OCI-LY1 (cell line): Measurements from ENCODE around the gene PIGV.
A peak's percentile ranks its signal among the peaks of the same experiment; 100 is the strongest.

ENCODE experiments used
- H2AFZ ChIP-seq: fragments of 200-600 bp; sonication (generic), shearing (Covaris generic); 2 replicates; pipeline ENCODE4 v1.6.0; 2014; ENCODE audit warnings: antibody characterized with exemption, mild to moderate bottlenecking, low read length
- H3F3A ChIP-seq: fragments of 200-600 bp; sonication (generic), shearing (Covaris generic); 2 replicates; pipeline ENCODE4 v1.6.0; 2014; ENCODE audit warnings: mild to moderate bottlenecking, antibody characterized with exemption, low read length, moderate library complexity; ENCODE audit not compliant: insufficient read depth
- H3K27ac ChIP-seq: fragments of 200-600 bp; sonication (generic); 2 replicates; pipeline ENCODE4 v1.5.1; 2014; ENCODE audit warnings: low read length, mixed run types, mild to moderate bottlenecking, low read depth; ENCODE audit not compliant: poor library complexity, severe bottlenecking
- H3K27me3 ChIP-seq: fragments of 200-600 bp; sonication (generic); 2 replicates; pipeline ENCODE4 v1.6.0; 2014; ENCODE audit warnings: antibody characterized with exemption, mild to moderate bottlenecking, low read length, moderate library complexity; ENCODE audit not compliant: insufficient read depth
- H3K36me3 ChIP-seq: fragments of 200-600 bp; sonication (generic); 2 replicates; pipeline ENCODE4 v1.6.1; 2014; ENCODE audit warnings: mild to moderate bottlenecking, antibody characterized with exemption, low read length, moderate library complexity, mixed read lengths; ENCODE audit not compliant: insufficient read depth
- H3K4me1 ChIP-seq: fragments of 200-600 bp; sonication (generic); 2 replicates; pipeline ENCODE4 v1.5.1; 2014; ENCODE audit warnings: mild to moderate bottlenecking, low read length, moderate library complexity; ENCODE audit not compliant: insufficient read depth, severe bottlenecking
- H3K4me2 ChIP-seq: fragments of 200-600 bp; sonication (generic), shearing (Covaris generic); 2 replicates; pipeline ENCODE4 v1.6.1; 2014; ENCODE audit warnings: low read length
- H3K4me3 ChIP-seq: fragments of 200-600 bp; sonication (generic); 2 replicates; pipeline ENCODE4 v1.5.1; 2014; ENCODE audit warnings: low read length, low read depth, mild to moderate bottlenecking, mixed read lengths; ENCODE audit not compliant: poor library complexity, severe bottlenecking
- H3K79me2 ChIP-seq: fragments of 200-600 bp; shearing (Covaris generic); 2 replicates; pipeline ENCODE4 v1.6.1; 2016; ENCODE audit warnings: mixed run types, low read length, mixed read lengths; ENCODE audit not compliant: insufficient read depth
- H3K9ac ChIP-seq: fragments of 200-600 bp; sonication (generic), shearing (Covaris generic); 2 replicates; pipeline ENCODE4 v1.6.1; 2014; ENCODE audit warnings: mild to moderate bottlenecking, low read length, mixed read lengths
- H3K9me2 ChIP-seq: fragments of 200-600 bp; sonication (generic), shearing (Covaris generic); 2 replicates; pipeline ENCODE4 v1.6.1; 2014; ENCODE audit warnings: low read depth, mild to moderate bottlenecking, low read length, mixed read lengths
- H3K9me3 ChIP-seq: fragments of 200-600 bp; shearing (Covaris generic); 2 replicates; pipeline ENCODE4 v1.6.1; 2014; ENCODE audit warnings: low read length, mixed read lengths
- H4K20me1 ChIP-seq: fragments of 200-600 bp; sonication (generic), shearing (Covaris generic); 2 replicates; pipeline ENCODE4 v1.6.0; 2016; ENCODE audit warnings: mild to moderate bottlenecking, low read length; ENCODE audit not compliant: insufficient read depth
- EZH2 ChIP-seq: fragments of 200-600 bp; sonication (generic), shearing (Covaris generic); IDR thresholded peaks from 2 replicates; pipeline ENCODE4 v1.8.0; 2017; ENCODE audit warnings: borderline replicate concordance, mixed run types, mild to moderate bottlenecking, antibody characterized with exemption, low read length, moderate library complexity, mixed read lengths
- TF ChIP-seq, protein P1 (sequence below): fragments of 200-600 bp; sonication (generic), shearing (Covaris generic); IDR thresholded peaks from 2 replicates; pipeline ENCODE4 v1.5.1; 2017; ENCODE audit warnings: mild to moderate bottlenecking, antibody characterized with exemption, low read length, moderate library complexity, mixed read lengths

PIGV gene

DNA sequence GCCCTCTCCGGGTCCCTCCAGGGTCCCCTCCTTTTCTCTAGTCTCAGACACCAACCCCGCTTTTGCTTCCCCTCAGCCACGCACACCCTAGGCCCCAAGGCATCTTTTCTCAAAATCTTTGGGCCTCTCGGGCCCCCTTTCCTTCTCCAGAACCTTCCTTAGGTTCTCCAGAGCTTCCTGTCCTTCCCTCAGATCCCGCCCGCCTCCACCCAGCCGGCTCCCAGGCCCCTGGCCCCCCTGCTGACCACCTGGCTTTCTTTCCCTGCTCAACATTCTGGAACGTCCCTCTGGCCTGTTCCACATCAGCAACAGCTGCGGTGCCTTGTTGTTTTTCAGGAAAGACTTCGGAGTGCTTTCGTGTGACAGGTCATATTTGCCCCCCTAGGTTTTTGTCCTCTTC is 39.9 kb downstream of the PIGV start:
- Histone ChIP-seq H3K27me3 (no peaks in the 10 kb centered on the region), H3K36me3 (peaks cover 9% of the 10 kb centered on the region; the same call in 1 of the 2 replicates), H3K4me2 (peak overlapping the region; percentile 96), H3K9me2 (no peaks in the 10 kb centered on the region), H3F3A (no peaks in the 10 kb centered on the region), H2AFZ (no peak overlapping the region), H4K20me1 (no peaks in the 10 kb centered on the region), H3K79me2 (no peaks in the 10 kb centered on the region), H3K27ac (no peak overlapping the region), H3K4me1 (peaks cover 29% of the 10 kb centered on the region), H3K9me3 (no peaks in the 10 kb centered on the region), H3K9ac (peak overlapping the region; percentile 81), H3K4me3 (peak overlapping the region; percentile 75)
- TF ChIP-seq EZH2, result no peak
- TF ChIP-seq, protein P1, sequence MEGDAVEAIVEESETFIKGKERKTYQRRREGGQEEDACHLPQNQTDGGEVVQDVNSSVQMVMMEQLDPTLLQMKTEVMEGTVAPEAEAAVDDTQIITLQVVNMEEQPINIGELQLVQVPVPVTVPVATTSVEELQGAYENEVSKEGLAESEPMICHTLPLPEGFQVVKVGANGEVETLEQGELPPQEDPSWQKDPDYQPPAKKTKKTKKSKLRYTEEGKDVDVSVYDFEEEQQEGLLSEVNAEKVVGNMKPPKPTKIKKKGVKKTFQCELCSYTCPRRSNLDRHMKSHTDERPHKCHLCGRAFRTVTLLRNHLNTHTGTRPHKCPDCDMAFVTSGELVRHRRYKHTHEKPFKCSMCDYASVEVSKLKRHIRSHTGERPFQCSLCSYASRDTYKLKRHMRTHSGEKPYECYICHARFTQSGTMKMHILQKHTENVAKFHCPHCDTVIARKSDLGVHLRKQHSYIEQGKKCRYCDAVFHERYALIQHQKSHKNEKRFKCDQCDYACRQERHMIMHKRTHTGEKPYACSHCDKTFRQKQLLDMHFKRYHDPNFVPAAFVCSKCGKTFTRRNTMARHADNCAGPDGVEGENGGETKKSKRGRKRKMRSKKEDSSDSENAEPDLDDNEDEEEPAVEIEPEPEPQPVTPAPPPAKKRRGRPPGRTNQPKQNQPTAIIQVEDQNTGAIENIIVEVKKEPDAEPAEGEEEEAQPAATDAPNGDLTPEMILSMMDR, result no peak

DNA sequence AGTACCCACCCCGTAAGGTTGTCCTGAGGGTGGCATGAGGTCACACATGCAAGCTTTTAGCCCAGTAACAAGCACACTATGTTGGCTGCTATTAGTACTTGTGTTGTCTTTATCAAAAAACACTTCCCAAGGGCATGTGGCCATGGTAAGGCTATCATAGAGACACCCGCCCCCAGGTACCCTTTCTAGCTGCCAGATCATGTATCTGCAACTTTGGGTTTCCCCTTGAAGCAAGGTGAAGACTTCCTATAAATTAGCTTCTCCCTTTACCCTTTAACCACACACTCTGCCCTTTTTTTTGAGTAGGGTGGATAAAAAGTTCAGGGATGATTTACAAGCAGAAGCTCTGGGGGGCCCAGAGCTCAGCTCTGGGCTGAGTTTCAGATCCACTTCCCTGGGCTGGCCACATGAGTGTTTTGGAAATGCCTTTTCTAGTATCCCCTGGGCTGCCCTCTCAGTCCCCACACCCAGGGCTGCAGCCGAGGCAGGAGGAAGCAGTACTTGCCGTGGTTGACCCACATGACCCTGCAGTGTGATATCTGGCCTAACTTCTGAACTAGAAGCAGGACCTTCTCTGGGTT is 40.8 kb downstream of the PIGV start:
- Histone ChIP-seq H4K20me1 (no peaks in the 10 kb centered on the region), H3K36me3 (peaks cover 17% of the 10 kb centered on the region; the same call in 1 of the 2 replicates), H3K9me3 (no peaks in the 10 kb centered on the region), H3K4me1 (peaks cover 37% of the 10 kb centered on the region), H3K9me2 (no peaks in the 10 kb centered on the region), H3K79me2 (no peaks in the 10 kb centered on the region), H3K27ac (peak overlapping the region; percentile 15), H3K27me3 (no peaks in the 10 kb centered on the region), H3K4me2 (peak overlapping the region; percentile 53), H3K9ac (peak overlapping the region; percentile 5; the same call in 1 of the 2 replicates), H3K4me3 (peak overlapping the region; percentile 19), H3F3A (no peaks in the 10 kb centered on the region), H2AFZ (no peak overlapping the region)
- TF ChIP-seq, protein P1, result no peak
- no peak for TF ChIP-seq EZH2

DNA sequence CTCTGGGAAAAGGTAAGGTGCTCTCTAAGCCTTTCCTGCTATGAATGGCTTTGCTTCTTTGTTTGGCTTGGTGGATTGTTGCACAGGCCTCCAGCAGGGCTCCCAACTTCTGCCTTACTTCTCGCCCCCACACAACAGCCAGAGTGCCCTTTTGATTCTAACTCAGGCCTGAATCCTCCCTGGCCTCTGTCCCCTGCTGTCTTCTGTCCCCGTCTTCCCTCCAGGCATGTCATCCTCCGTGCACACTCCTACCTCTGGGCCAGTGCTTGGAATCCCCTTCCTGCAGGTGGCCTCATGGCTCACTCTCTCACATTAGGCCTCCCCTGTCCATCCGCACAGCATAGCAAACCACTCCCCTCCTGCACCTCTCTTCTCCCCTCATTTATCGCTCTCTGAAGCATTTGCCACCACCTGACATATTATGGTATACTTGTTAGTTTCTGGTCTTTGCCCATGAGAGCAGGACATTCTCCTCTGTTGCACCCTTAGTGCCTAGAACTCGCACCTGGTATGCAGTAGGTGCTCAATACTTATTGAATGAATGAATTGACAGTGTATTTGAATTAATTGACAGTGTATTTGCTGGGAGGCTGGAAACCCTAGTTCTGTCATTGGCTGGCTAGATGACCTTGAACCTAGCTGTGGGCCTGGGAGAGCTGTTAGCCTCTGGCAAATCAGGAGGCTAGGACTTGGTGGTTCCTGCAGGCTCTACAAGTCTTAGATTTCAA is 41.6 kb downstream of the PIGV start:
- H4K20me1 ChIP-seq, result no peaks in the 10 kb centered on the region
- no peaks in the 10 kb centered on the region for H3K27me3 ChIP-seq
- H3K36me3 ChIP-seq, result peaks cover 22% of the 10 kb centered on the region; the same call in 1 of the 2 replicates
- no peak overlapping the region for H3K4me3 ChIP-seq
- H3K9ac ChIP-seq, result no peak overlapping the region; the same call in 1 of the 2 replicates
- peak overlapping the region; percentile 53; the same call in 1 of the 2 replicates for H3K4me2 ChIP-seq
- H2AFZ ChIP-seq, result no peak overlapping the region
- H3K27ac ChIP-seq, result peak overlapping the region; percentile 15
- no peaks in the 10 kb centered on the region for H3K9me2 ChIP-seq
- H3F3A ChIP-seq, result no peaks in the 10 kb centered on the region
- no peaks in the 10 kb centered on the region for H3K79me2 ChIP-seq
- no peaks in the 10 kb centered on the region for H3K9me3 ChIP-seq
- TF ChIP-seq, protein P1, result no peak
- no peak for TF ChIP-seq EZH2
- H3K4me1 ChIP-seq, result peaks cover 43% of the 10 kb centered on the region
